Activated CD4-positive, CD25-positive, alpha-beta regulatory T cell treated with anti-CD3 and anti-CD28 coated beads, Interleukin-2, amount 50 U/mL, for 16 hours (primary cell): ENCODE results near the gene NTRK3.

Experiments
- DNase-seq: peaks from one replicate; pipeline ENCODE4 v3.0.0-alpha.2; 2020; ENCODE audit warnings: low read depth, low spot score

NTRK3 gene

DNA sequence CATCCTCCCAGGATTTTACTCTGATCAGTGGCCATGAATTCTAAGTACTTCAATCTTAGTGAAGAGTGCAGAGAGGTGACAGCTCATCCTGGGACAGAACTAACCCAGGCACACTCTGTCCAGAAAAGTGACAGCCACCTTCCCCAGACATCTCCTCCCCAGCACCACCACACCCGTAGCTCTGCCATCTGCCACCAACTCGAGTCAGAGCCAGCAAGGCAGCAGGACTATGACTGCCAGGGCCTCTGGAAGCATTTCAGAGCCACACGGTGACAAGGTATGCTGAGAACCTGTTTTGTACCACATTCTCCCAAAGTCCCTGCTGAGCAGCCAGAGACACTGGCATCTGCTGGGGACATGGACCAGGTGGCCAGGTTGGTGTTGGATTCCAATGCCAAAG lies 71.0 kb downstream of the NTRK3 start:
- no peak for DNase-seq

- DNase-seq, result no peak
These were observed 74.9 kb downstream of the NTRK3 start for GRCh38 chr15:88181613-88182012.

DNA sequence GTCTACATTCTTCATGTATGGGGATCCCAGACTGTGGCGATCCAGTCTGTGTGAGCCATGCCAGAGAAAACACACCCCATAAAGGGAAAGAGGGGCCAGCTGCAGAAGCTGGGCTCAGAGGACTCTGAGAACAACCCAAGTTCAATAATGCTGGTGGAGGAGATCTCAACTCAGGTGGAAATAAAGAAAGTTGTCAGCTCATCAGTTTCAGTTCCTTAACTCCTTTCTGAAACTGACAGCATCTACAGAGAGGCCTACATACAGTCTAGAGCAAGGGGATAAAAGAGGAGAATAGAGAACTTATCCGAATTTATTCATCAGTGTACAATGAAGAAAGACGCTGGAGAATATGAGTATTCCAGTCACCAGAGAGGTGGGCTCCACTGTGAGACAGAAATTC lies 77.0 kb downstream of the NTRK3 start:
- DNase-seq, result no peak

DNA sequence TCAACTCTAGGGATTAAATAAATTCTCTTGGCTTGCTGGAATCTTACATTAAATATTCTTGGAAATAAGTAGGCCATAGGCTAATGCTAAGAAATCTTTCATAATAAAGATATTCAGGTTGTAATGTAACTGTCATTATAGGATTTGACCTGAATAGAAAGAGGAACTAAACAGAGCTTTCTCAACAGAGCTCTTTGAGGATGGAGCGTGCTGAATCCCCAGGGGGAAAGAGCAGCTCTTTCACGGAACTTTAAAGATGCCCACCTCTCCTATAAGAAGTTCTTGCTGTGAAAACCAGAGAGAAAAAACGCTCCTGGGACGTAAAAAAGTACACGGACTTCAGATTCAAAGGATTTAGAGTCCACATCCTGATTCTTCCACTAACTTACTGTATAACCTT lies 77.9 kb downstream of the NTRK3 start:
- no peak for DNase-seq

GRCh38 chr15:88177451-88177850 lies 79.1 kb downstream of the NTRK3 start:
- DNase-seq, result no peak

DNA sequence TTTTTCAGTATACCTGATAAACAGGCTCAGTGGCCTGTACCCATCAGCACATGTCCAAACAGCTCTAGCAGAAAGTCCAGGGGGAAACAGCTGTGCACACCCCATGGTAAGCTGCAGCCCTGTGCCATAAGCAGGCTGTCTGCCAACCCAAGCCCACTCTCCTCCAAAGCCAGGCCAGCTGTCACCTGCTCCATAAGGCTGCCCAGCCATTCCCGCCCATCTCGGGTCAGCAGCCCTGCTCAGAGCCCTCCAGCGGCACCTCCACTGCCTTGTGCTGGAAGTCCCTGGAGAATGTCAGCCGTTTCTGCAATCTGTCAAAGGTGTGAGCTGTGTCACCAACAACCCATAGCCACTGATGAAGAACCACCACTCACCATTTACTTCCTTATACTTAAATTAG lies 82.0 kb downstream of the NTRK3 start:
- no peak for DNase-seq

GRCh38 chr15:88166082-88166993 lies 90.2 kb downstream of the NTRK3 start:
- no peak for DNase-seq

DNA sequence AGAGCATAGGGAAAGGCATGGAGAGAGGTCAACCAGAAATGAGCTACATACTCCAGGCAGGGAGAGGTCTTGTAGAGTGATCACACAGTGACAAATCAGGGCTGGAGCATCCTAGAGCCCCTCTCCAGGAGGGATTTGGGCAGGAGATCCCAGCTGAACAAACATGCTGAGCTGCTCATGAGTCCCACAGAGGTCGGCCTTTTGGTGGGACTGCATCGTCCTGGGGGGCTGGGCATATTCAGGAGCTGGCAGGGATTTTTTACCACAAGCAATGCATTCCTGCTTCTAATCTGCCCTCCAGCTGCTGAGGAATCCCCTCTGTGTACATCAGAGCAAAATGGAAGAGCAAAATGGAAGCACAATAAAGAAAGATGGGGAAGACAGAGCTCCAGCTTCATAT lies 94.9 kb downstream of the NTRK3 start:
- DNase-seq, result no peak

DNA sequence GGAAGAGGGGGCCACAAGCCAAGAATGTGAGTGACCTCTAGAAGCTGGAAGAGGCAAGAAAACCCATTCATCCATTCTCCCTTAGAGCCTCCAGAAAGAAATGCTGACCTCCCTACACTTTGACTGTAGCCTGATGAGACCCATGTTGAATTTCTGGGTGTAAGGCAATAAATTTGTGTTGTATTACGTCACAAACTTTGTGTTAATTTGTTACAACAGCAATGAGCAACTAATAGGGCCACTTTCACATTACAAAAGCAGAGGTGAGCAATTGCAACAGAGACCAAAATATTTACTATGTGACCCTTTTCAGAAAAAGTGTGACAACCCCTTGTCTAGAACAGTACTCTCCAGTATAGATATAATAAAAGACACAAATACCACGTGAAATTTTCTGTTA lies 101.2 kb downstream of the NTRK3 start:
- no peak for DNase-seq

GRCh38 chr15:88152672-88153071 lies 103.9 kb downstream of the NTRK3 start:
- DNase-seq, result no peak

DNA sequence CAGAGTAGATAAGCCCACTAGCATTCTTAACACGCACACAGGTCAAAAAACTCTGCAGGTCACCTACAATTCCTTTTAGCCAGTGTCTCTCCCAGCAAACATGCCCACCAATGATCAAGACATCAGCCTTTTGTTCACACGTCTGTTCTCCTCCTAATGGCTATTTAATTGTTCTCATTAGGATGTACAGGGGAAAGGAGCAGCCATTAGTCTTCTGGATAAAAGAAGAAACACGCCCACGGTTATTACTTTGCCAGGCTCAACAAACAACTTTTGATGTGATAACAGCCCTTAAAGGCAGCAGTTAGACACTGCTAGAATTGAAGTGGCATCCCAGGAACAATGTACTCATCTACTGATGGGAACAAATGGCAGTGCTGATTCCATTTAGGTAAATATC lies 108.8 kb downstream of the NTRK3 start:
- DNase-seq, result no peak

DNA sequence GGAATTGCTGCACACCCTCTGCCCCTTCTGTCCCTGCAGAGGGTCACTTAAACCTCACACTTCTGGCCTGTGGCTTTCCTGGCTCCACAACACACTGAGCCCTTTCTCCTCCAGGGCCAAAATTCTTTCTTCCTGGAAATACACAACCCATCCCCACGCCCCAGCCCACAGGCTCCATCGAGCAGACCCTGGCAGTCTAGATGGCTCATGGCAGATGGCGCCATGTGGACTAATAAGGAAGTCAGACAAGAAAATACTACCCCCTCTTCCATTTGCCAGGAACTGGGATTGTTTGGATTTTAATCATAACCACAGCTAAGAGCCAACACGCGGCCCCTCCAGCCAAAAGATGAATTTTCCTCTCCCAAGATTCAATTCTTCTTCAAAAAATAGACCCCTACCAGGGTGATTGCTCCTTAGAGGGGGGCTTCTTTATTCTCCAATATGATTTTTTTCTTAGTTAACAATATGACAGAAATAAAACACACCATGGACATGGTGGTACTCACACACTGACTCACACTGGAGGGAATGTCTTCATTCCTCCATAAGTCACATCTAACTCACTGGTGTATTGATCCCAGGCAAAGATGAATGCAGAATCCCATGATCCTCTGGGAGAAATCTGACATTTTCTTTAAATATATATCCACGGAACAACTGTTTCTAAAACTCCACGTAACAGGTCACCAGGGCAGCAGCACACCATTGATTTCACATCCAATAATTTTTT lies 111.5 kb downstream of the NTRK3 start:
- no peak for DNase-seq

GRCh38 chr15:88142121-88142520 lies 114.4 kb downstream of the NTRK3 start:
- no peak for DNase-seq

DNA sequence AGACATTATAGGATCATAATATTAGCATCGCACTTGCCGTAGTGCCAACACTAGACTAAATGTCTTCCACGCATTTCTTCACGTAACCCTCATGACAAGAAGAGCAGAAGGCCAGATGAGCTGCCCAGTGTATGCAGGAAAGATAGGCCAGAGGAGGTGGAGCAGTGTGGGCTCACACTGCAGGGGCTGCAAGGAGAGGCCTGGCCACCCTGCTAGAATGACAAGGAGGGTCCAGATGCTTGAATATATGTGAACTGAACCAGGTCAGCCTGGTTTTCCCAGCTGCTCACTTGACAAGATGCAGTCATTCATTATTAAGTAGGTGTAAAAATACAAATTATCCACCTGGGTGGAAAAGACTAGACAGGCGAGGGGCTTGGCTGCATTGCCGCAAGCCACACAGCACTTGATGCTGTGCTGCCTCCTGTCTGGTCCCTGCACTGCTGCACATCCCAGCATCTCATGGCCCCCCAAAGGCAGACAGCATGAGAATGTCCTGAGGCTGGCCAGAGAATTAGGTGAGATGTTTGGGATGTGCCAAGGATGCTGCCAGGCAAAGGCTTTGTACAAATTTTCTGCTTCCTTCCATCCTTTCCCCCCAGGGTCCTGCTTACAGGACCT lies 115.2 kb downstream of the NTRK3 start:
- DNase-seq, result no peak

DNA sequence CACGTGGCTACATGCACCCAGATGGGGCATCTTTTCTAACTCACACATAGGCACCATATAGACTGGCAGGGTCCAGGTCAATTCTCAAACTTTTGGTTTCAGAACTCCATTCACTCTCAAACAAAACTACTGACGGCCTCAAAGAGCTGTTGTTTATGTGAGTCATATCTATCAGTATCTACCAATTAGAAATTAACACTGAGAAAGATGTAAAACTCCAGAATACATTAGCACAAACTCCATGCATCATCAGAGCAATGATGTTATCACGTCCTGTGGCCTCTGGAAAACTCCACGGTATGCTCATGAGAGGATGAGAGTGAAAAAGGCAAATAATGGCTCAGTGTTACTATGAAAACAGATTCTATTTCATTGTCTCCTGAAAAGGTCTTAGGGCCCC lies 116.1 kb downstream of the NTRK3 start:
- no peak for DNase-seq

GRCh38 chr15:88139936-88140335 lies 116.6 kb downstream of the NTRK3 start:
- DNase-seq, result no peak

DNA sequence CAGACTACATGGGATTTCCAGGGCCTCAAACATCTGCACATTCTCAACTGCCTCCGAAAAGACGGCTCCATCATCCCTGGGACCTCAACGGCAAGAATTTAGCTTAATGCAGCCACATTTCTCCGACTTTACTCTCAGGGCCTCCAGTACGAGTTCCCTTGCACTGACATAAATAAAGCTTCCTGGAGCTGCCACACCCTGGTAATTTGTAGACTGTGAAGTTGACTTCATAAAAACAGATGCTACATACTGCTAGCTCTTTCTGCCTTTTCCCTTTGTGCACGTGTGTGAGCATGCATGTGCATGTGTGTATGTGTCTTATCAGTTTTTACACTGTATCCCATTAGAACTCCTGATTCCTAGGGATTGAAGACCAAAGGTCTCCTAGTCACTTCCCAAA lies 122.7 kb downstream of the NTRK3 start:
- DNase-seq, result no peak

GRCh38 chr15:88132499-88132898 lies 124.0 kb downstream of the NTRK3 start:
- DNase-seq, result no peak

GRCh38 chr15:88131937-88132336 lies 124.6 kb downstream of the NTRK3 start:
- no peak for DNase-seq

- DNase-seq, result no peak
These were observed 129.1 kb downstream of the NTRK3 start for GRCh38 chr15:88127432-88127790.

GRCh38 chr15:88126695-88127431 lies 129.7 kb downstream of the NTRK3 start:
- DNase-seq, result no peak

- no peak for DNase-seq
These were observed 131.0 kb downstream of the NTRK3 start for GRCh38 chr15:88125576-88125975.
